ENCODE data around the gene IL31.
"Not testable (repeated sequence)": the region's sequence is repeated elsewhere in the genome, so short reads cannot be mapped to it uniquely, and the experiment has no call there.

Gene IL31

GRCh38 chr12:122174155-122174845 lies at the start of gene IL31:
Gene IL31 (minus strand): TSS chr12:122174221. CDS start chr12:122174172, 49 bp downstream.
- DNase-seq: no peak

GRCh38 chr12:122216445-122216844 lies 42.4 kb upstream of the IL31 start:
- no peak for DNase-seq

GRCh38 chr12:122215771-122216170 lies 41.8 kb upstream of the IL31 start:
- no peak for DNase-seq

GRCh38 chr12:122208073-122208820 lies 34.2 kb upstream of the IL31 start:
- DNase-seq: no peak

DNA sequence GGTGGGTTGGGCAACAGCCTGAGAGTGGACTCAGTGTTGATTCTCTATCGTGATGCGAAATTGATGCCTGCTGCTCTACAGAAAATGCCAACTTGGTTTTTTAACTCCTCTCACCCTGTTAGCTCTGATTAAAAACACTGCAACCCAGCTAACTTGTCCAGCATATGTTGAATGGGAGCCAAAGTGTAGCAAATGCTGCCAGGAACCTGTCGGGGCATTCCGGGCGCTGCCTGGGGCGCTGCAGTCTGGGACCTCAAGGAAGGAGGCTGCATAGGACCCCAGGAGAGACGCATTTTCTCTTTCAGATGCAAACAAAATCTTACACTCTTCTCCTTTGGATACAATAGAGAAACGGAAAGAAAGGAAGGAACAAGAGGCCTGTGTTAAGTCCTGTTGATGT lies 33.4 kb upstream of the IL31 start:
- DNase-seq: no peak

GRCh38 chr12:122206976-122207375 lies 33.0 kb upstream of the IL31 start:
- no peak for DNase-seq

- no peak for DNase-seq
Measured at GRCh38 chr12:122206111-122206881, 32.3 kb upstream of the IL31 start.

GRCh38 chr12:122205053-122205925 lies 31.3 kb upstream of the IL31 start:
- no peak for DNase-seq

- DNase-seq: peak; percentile 27
Measured at GRCh38 chr12:122204167-122205052, 30.4 kb upstream of the IL31 start.

DNA sequence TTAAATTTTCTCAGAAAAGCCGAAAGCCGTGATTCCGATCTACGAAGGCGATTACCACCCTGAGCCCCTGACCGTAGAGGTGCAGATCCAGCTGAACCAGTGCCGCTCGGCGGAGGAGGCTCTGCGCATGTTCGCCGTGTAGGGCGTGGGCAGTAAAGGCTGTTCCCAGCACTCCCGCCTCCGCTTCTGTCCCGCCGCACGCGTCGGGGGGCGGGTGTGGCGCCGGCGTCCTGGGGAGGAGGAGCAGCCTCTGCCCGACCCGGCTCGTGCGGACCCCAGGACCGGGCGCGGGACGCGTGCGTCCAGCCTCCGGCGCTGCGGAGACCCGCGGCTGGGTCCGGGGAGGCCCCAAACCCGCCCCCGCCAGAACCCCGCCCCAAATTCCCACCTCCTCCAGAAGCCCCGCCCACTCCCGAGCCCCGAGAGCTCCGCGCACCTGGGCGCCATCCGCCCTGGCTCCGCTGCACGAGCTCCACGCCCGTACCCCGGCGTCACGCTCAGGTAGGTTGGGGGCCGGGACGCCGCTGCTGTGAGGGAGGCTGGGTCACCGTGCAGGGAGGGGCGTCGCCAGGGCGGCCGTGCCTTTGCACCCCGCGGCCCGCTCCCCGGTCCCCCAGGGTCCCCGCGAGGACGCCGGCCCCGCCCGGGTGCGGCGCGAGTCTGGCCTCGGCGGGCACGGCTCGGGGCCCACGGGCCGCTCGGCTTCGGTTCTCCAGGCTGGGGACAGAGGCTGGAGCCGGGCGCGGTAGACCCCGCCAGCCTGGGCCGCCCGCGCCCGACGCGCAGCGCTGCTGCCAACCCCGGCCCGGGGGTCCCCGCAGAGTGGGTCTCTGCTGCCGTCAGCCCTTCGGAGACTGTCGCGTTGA lies 29.5 kb upstream of the IL31 start, which contains the start of gene B3GNT4:
TSS of gene B3GNT4 (plus strand) at position 409 of the 866 bp plus-strand sequence. CDS start 910 bp downstream, outside the sequence.
- DNase-seq: peak; percentile 70

DNA sequence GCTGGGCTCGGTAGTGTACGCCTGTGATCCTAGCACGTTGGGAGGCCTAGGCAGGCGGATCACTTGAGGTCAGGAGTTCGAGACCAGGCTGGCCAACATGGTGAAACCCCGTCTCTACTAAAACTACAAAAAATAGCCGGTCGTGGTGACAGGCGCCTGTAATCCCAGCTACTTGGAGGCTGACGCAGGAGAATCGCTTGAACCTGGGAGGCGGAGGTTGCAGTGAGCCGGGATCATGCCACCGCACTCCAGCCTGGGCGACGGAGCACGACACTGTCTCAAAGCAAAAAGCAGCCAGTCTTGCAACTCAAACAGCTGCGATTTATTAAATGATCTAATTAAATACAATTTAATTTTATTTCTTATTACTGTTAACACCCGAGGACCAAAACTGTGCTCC lies 28.8 kb upstream of the IL31 start:
- not testable (repeated sequence) for DNase-seq

- DNase-seq: no peak
Measured at GRCh38 chr12:122202017-122202416, 28.0 kb upstream of the IL31 start.

GRCh38 chr12:122201381-122201780 lies 27.4 kb upstream of the IL31 start:
- DNase-seq: no peak

- DNase-seq: no peak
Measured at GRCh38 chr12:122200541-122201175, 26.6 kb upstream of the IL31 start.

- DNase-seq: no peak
Measured at GRCh38 chr12:122199484-122200355, 25.7 kb upstream of the IL31 start.

- DNase-seq: no peak
Measured at GRCh38 chr12:122197612-122197966, 23.6 kb upstream of the IL31 start.

DNA sequence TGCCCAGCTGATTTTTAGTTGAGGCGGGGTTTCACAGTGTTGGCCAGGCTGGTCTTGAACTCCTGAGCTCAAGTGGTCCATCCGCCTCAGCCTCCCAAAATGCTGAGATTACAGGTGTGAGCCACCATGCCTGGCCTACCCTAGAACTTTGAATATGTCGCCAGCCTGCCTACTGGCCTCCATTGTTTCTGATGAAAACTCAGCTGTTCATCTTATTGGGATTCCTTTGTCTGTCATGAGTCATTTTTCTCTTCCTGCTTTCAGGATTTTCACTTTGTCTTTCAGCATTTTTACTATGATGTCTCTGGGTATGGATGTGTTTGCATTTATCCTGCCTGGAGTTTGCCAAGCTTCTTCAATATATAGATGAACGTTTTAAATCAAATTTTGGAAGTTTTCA lies 21.4 kb upstream of the IL31 start:
- DNase-seq: no peak

GRCh38 chr12:122194804-122195203 lies 20.8 kb upstream of the IL31 start:
- DNase-seq: no peak

- no peak for DNase-seq
Measured at GRCh38 chr12:122192441-122192840, 18.4 kb upstream of the IL31 start.
